Nephron (organoid): ENCODE data around the gene GORASP2.

ENCODE experiments used
- H3K27ac Mint-ChIP-seq, 3 experiments: 2 replicates each; pipeline ENCODE4 v1.8.0; 2020; ENCODE audit warnings: mixed read lengths in 3 of 3, mild to moderate bottlenecking in 2 of 3, moderate library complexity in 1 of 3
- H3K27me3 Mint-ChIP-seq: 2 replicates; pipeline ENCODE4 v1.8.0; 2021; ENCODE audit warnings: low read depth, mild to moderate bottlenecking, moderate library complexity, mixed read lengths
- H3K36me3 Mint-ChIP-seq: 2 replicates; pipeline ENCODE4 v1.8.0; 2020; ENCODE audit warnings: low read depth, mixed read lengths
- H3K4me1 Mint-ChIP-seq: 2 replicates; pipeline ENCODE4 v1.8.0; 2020; ENCODE audit warnings: mixed read lengths
- H3K4me3 Mint-ChIP-seq, 3 experiments: 2 replicates each; pipeline ENCODE4 v1.8.0; 2020; ENCODE audit warnings: mild to moderate bottlenecking in 3 of 3, mixed read lengths in 3 of 3, moderate library complexity in 2 of 3
- H3K9me3 Mint-ChIP-seq: 2 replicates; pipeline ENCODE4 v1.8.0; 2020; ENCODE audit warnings: mixed read lengths
- CTCF ChIP-seq, 3 experiments: fragments of 200-600 bp; sonication (generic); IDR thresholded peaks; one replicate each; pipeline ENCODE4 v1.5.0; 2021; ENCODE audit warnings: antibody characterized with exemption in 3 of 3; ENCODE audit not compliant: unreplicated experiment in 3 of 3

Gene GORASP2

GRCh38 chr2:170886386-170886785, 42.7 kb upstream of the GORASP2 start:
- TF ChIP-seq CTCF (IDR thresholded peaks at IDR 0.05; ENCODE audit: unreplicated experiment in 3 of 3): no peak
- H3K36me3 Mint-ChIP-seq: no peaks in the 10 kb centered on the region
- peaks cover 4% of the 10 kb centered on the region for H3K27me3 Mint-ChIP-seq
- no peak overlapping the region for H3K27ac Mint-ChIP-seq
- no peaks in the 10 kb centered on the region for H3K9me3 Mint-ChIP-seq
- no peaks in the 10 kb centered on the region for H3K4me1 Mint-ChIP-seq
- H3K4me3 Mint-ChIP-seq: no peak overlapping the region

- Mint-ChIP-seq H3K4me1 (no peaks in the 10 kb centered on the region), H3K27ac (no peak overlapping the region), H3K36me3 (no peaks in the 10 kb centered on the region), H3K4me3 (no peak overlapping the region), H3K9me3 (no peaks in the 10 kb centered on the region), H3K27me3 (peaks cover 4% of the 10 kb centered on the region)
- no peak for TF ChIP-seq CTCF (IDR thresholded peaks at IDR 0.05; ENCODE audit: unreplicated experiment in 3 of 3)
Observed at GRCh38 chr2:170887496-170887895, 41.6 kb upstream of the GORASP2 start.

- Mint-ChIP-seq H3K4me3 (no peak overlapping the region), H3K27me3 (peaks cover 4% of the 10 kb centered on the region), H3K27ac (no peak overlapping the region), H3K9me3 (no peaks in the 10 kb centered on the region), H3K4me1 (no peaks in the 10 kb centered on the region), H3K36me3 (no peaks in the 10 kb centered on the region)
- no peak for TF ChIP-seq CTCF (IDR thresholded peaks at IDR 0.05; ENCODE audit: unreplicated experiment in 3 of 3)
Observed at GRCh38 chr2:170887896-170888295, 41.2 kb upstream of the GORASP2 start.

GRCh38 chr2:170891893-170892292, 37.2 kb upstream of the GORASP2 start:
- peaks cover 8% of the 10 kb centered on the region for H3K4me1 Mint-ChIP-seq
- no peak overlapping the region for H3K4me3 Mint-ChIP-seq
- H3K27ac Mint-ChIP-seq: no peak overlapping the region

GRCh38 chr2:170892391-170892951, 36.6 kb upstream of the GORASP2 start:
- Mint-ChIP-seq H3K36me3 (no peaks in the 10 kb centered on the region), H3K27ac (no peak overlapping the region), H3K27me3 (no peaks in the 10 kb centered on the region)

More at GRCh38 chr2:170891893-170892292, 37.2 kb upstream of the GORASP2 start:
- H3K9me3 Mint-ChIP-seq: no peaks in the 10 kb centered on the region
- no peaks in the 10 kb centered on the region for H3K27me3 Mint-ChIP-seq
- H3K36me3 Mint-ChIP-seq: no peaks in the 10 kb centered on the region
- TF ChIP-seq CTCF (IDR thresholded peaks at IDR 0.05; ENCODE audit: unreplicated experiment in 3 of 3): no peak

More at GRCh38 chr2:170892391-170892951, 36.6 kb upstream of the GORASP2 start:
- Mint-ChIP-seq H3K4me3 (no peak overlapping the region), H3K9me3 (no peaks in the 10 kb centered on the region), H3K4me1 (peaks cover 8% of the 10 kb centered on the region)
- TF ChIP-seq CTCF (IDR thresholded peaks at IDR 0.05; ENCODE audit: unreplicated experiment in 3 of 3): no peak
